CD4-positive, alpha-beta T cell treated with Interleukin-12 subunit alpha and Interleukin-12 subunit beta, for 1 hour (primary cell): ENCODE results near the gene TNNT3.

ENCODE experiments used
- DNase-seq: peaks from one replicate; pipeline ENCODE4 v3.0.0-alpha.2; 2020

TNNT3 gene

DNA sequence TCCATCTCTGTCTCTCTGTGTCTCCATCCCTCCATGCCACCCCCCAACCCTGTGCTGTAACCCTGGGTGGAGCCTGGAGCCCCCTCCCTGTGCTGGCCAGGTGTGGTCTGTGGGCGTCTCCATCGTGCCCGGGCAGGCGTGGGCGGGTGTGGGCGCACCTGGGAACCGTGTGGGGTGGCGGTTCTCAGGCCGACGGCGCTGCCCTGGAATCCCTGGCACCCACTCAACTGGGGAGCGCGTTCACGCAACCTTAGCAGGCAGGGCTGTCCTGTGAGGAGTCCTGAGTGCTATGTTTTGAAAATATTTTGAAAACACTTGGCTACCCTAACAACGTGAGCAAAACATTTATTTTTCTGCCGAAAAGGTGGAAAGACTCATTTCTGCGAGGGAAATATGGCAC lies 4.7 kb downstream of the TNNT3 start:
- no peak for DNase-seq

DNA sequence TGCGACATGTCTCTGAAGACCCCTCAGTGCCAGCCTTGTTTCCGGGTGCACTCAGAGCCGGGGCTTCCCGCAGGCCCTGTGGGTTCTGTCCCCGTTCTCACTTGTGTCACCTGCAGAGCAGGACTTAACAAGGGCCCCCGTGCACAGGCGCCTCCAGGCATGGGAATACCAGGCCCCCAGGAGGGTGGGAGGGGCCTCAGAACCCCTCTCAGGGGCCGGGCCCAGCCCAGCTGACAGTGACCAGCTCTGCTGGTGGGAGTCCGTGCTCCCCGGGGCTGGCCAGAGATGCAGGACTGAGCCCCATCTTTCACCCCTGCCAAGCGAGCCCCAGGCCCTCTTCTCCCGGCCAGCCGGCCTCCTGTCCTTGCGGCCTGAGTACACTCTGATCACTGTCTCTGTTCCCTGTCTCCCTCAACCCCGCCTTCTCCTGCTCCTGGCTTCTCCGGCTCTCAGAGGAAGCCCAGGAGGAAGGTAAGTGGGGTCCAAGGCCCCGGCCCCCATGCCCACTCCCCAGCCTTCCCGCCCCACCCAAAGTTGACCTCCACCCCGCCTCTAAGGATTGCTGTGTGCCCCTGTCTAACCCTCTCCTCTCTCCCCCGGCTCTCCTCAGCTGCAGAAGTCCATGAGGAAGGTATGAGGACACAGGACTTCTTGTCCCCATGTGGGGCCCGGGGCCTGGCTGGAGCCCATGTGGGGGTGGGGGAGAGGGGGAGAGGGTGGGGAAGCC lies 5.3 kb downstream of the TNNT3 start:
- no peak for DNase-seq

DNA sequence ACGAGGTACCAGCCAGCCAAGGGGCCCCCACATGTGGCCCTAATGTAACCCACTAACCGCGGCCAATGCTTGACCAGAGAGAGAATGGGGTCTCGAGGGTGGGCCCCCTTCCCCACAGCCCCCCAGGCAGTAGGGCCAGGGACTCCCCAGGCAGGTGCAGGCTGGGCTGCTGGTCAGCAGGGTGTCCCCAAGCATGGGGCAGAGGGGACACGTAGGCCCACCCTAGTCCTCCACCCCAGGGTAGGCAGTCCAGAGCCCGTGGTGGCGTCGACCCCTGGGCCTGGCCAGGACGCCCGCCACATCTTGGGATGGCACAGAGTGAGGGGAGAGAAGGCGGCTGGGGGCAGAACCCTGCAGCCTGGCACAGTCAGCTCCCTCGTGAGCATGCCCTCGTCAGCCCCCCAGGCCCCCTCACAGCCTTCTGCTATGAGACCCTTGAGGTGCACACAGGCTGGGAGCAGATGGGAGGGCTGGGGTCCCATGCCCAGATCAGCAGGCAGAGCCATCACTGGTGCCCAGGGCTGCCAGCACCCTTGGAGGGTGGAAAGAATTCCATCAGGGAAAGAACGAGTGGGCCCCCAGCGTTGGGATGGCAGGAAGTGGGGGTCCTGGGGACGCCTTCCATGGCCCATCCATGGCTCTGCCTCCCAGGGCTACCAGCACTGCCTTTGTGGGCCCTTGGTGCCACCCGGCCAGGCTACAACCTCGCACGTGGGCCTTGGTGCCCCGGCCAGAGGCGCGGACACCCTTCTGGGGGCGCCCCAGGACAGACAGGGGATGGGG lies 6.1 kb downstream of the TNNT3 start:
- no peak for DNase-seq

DNA sequence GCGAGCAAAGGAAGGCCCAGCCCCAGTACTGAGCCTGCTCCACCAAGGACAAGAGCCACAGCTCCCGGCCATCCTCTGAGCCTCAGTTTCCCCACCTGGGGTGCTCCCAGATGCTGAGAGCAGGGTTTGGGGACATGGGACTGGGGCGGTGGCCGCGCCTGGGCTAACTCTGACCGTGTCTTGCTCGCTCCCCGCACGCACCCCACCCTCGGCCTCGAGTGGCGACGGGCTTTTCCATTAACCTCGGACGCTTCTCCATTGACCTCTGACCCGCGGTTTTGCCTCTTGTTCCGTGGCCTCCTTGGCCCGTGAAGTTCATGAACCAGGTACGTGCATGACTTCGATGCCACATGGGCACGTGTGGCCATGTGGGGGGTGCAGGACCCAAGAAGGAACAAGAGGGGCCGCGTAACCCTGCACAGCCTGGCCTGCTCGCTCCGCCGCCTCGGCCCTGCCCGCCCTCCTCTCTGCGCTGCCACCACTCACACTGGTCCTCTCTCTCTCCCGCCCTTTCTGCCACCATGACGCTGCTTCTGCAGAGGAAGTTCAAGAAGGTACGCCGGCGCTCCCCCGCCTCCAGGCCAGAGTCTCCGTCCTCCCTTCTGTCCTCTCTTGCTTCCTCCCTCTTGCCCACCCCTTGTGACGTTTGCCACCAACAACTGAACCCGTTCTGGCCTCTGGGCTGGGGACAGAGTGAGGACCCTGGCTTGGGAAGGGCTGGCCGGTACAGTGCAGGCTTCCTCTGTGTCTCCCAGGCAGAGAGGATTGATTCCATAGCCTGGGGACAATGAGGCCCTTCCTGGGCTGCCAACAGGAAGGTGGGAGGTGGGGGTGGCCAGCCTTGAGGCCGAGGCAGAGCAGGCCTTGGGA lies 6.9 kb downstream of the TNNT3 start:
- no peak for DNase-seq

DNA sequence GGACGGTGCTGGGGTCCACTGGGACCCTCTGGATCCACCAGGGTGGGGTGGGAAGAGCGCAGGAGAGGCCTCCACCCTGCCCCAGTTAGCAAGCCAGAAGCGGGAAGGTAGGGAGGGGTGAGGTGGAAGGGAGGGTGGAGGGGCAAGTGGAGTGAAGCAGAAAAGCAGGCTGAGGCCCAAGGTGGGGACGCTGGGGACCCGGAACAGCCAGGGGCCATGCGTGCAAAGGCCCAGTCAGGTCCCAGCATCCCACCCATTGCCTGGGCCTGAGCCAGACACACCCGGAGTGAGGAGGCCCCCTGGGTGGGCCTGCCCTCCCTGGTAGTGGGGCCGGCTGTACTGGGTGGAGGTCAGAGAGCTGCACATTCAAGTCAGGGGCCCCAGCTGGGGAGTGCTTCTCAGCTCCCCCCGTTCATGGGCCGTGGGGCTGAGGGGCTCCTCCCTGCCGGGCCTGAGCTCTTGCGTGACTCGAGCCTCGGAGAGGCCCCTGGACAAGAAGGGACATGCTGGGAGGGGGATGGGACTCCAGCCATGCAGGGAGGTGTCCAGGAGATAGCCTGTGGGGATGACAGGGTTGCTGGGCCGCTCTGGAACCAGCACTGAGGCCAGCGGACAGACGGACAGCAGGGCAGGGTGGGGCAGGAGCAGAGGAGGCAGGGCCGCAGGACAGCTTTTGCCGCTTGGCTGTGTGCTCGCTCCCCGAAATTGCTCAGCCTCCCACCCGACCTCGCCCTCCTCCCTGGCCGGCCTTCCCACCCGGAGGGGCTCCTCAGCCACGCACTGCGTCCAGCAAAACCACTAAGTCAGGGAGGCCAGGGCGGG lies 7.7 kb downstream of the TNNT3 start:
- DNase-seq, result no peak

DNA sequence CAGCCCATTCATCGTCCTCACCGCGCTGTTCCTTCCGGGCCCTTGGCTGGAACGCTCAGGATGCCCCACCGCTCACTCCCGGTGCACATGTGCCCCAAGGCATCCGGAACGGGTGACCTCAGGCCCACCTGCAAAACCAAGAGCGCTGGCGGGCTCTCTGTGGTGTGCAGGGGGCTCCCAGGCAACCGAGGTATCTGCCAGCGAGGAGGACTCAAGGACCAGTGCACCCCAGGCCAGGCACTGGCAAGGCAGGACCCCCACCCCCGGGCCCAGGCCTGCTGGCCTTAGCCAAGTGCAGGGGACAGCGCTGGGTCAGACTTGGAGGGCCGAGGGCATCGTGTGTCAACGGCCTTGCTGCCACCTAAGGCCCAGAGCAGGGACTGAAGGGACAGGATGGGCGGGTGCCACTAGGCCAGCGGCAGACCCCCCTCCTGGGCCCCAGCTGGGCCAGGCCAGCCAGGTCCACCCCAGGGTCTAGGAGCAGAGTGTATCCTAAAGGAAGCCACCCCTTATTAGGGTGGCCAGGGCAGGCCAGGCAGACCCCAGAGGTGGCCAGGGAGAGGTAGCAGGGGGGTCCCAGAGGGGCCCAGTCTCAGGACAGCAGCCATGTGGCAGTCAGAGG lies 8.5 kb downstream of the TNNT3 start:
- no peak for DNase-seq

DNA sequence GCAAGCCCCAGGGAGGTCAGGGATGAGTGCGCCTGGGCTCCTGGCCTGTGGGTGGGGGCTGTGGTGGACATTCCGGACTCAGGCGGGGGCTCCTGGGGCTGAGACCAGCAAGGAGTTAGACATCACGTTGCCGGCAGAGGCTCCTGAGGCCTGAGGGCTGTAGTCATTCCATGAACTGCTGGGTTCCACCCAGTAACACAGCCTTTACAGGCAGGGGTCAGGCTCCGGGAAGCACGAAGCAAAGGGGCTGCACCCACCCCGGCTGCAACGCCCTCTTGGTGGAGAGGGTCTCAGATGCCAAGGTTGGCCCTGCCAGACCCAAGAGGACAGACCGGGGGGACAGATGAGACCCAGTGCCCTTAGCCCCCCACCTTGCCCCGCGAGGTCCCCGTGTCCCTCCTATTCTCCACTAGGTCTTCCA lies 9.0 kb downstream of the TNNT3 start:
- DNase-seq, result no peak

DNA sequence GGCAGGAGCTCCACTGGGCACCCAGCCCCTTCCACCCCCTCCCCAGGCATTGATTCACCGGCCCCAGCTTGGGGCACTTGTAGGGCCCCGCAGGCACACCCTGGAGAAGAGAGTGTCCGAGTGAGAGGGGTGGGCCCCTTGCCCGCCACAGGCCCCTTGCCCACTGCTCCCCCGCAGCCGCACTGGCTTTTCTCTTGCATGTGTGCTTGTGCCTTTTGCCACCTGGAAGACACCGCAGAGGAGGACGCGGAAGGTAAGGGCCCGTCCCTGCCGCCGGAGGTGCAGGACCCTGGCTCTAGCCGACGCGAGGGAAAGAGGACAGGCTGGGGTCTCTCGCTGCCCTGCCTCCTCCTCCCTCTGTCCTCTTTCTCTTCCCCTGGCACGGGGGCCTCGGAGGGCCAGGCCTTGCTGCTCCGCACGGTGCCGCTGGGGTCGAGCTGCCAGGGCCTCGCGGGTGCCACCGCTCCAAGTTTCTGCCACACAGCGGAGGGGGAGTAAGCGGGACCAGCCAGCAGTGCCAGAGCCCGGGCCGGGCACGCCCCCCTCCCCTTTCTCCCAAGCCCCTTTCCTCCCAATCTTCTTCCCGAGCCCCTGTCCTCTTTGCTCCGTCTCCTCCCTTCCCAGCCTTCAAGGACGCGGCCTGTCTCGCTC lies 9.5 kb downstream of the TNNT3 start:
- DNase-seq, result no peak

DNA sequence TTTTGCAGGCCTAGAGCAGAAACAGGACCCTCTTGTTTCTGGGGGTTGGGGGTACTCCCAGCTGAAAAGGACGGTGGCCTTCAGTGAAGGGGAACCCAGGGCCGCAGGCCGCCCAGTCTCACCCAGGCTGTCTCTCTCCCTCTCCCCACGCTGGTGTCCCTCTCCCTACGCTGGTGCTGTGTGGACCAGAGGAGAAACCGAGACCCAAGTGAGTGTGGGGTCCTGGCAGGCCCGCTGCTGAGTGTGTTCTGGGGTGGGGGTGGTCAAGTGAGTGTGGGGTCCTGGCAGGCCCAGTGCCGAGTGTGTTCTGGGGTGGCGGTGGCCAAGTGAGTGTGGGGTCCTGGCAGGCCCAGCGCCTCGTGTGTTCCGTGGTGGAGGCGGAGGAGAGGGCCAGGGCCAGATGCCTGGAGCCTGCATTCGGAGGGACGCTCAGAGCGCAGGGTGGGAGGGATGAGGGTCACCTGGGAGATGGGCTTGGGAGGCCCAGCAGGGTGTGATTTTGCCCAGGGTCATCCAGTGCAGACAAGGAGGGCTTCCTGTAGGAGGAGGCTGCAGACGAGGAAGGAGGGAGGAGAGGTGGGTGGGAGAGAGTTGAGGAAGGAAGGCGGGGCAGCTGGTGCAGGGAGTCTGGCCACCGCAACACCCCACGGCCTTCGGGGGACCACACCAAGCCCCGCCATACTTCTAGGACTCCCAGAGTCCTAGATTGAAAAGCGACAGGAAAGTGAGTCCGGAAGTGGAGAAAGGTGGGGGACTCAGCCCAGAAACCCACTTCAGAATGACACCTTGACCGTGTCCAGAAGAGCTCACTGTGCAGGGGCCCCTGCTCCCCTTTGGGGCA lies 10.3 kb downstream of the TNNT3 start:
- DNase-seq, result no peak

DNA sequence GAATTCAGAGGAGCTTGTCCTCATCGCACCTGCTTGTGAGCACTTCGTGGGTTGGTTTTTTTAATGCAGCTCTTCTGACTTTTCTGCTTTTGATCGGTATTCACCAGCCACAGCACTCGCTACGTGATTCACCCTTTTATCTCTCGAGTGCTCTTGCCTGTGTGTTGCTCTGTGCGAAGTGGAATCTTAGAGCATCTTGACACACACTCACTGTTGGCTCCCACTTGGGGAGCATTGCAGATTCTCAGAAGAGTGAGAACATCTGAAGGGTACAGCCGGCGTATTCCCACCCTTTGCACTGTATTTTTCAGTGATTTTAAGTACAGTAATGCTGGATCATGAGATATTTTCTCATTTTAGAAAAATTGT lies 10.9 kb downstream of the TNNT3 start:
- DNase-seq, result no peak

DNA sequence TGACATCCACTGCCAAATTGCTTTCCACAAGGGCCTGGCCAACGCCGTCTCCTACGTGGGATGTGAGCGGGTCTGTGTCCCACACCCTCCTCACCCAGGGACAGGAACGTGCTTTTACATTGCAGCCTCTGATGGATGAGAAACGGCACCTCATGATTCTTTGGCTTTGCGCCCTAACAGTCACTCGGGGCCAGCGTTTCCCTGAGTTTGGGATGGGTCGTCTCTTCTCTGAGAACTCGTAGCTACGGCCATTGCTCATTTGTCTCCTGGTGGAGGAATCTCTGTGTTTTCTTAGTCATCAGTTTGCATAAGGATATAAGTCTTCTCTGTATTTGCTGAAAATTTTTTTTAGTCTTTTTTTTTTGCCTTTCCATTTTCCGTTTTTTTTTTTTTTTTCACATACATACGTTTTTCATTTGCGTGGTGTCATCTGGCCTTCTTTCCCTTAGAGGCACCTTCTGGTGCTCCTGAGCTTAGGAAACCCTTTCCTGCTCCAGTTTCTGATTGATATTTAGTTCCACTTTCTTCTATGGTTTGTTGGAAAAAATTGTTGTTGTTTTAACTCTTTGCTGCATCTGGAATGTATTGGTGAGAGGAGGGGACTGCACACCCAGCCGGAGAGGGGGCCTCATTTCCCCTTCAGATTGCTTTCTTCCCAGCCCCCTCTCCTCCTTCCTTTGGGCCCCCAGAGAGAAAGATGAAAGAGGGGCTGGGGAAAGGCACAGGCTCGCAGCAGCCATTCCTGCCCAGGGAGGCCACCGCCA lies 12.0 kb downstream of the TNNT3 start:
- DNase-seq, result no peak

DNA sequence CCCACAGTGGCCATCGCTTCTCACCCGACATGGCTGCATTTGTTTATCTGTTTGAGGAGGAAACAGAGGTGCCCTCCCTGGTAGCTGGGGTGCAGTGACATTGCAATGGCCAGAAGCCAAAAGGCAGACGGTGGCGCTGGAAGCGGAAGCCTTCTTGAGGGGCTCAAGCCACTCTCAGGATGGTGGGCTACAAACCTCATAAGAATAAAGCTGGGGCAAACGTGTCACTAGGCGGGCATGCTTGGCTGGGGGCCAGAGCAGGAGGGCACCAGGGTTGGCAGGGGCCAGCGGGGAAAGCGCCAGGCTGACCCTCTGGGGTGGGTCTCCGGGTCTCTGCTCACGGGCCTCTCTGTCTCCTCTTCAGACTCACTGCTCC lies 12.6 kb downstream of the TNNT3 start:
- no peak for DNase-seq

DNA sequence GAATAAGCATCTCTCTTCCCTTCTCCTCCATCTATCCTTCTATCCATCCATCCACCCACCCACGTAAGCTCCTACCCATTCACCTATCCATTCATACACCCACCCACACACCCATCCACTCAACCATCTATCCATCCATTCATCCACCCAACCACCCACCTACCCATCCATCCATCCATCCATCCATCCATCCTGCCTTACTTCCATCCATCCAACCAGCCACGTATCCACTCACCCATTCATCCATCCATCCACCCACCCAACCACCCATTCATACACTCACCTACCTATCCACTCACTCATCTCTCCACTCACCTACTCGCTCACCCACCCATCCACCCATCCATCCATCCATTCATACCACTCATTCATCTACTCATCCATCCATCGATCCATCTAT lies 13.2 kb downstream of the TNNT3 start:
- no peak for DNase-seq

DNA sequence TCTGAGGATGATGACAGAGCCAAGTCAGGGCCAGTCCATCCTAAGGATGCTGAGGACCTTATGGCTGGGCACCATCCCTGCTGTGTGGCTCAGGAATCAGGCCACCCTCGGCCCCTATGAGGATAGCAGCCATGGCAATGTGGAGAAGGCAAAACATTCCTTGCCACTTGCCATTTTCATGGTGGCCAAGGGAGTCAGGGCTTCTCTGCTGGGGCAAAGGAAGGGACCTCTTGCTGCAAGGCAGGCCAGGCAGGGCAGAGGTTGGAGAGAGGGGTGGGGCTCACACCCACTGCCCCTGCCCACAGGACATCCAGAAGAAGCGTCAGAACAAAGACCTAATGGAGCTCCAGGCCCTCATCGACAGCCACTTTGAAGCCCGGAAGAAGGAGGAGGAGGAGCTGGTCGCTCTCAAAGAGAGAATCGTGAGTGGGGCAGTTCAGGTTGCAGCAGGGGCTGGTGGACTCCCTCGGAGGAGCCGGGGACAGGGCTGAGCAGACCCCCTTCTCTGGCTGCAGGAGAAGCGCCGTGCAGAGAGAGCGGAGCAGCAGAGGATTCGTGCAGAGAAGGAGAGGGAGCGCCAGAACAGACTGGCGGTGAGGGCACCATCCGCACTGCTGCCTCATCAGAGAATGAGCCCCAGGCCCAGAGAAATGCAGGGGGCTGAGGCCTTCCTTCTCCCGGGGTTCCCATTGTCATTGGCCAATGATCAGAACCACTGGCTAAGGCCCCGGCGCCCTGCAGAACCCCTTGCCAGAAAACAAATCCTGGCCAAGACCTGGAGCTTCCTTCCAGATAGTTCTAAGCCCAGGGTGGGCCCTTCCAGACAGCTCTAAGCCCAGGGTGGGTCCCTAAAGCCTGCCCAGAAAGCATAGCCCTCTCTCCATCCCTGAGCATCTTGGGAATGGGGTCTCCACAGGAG lies 14.2 kb downstream of the TNNT3 start:
- DNase-seq, result no peak

DNA sequence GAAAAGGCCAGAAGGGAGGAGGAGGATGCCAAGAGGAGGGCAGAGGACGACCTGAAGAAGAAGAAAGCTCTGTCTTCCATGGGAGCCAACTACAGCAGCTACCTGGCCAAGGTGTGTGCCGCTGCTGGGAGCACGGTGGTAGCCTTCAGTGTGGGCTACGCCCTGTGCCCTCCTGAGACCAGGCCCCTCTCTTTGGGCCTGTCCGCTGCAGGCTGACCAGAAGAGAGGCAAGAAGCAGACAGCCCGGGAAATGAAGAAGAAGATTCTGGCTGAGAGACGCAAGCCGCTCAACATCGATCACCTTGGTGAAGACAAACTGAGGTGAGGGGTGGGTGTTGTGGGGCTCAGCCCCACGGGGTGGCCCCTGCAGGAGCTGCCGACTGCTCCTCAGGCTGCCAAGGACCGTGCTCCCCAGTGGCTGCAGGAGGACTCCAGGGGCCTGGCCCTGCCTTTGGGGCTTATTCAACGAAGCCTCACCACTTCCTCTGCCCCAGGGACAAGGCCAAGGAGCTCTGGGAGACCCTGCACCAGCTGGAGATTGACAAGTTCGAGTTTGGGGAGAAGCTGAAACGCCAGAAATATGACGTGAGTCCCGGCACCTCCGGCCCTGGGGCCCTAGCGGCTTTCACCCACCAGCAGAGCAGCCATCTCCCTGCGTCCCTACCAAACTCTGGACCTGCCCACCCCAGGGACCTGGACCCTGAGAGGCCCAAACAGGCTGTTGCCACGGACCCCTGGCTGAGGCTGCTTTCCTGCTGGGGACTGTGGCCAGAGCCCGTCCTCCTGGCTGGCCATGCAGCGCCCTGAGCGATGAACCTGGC lies 15.0 kb downstream of the TNNT3 start:
- no peak for DNase-seq

DNA sequence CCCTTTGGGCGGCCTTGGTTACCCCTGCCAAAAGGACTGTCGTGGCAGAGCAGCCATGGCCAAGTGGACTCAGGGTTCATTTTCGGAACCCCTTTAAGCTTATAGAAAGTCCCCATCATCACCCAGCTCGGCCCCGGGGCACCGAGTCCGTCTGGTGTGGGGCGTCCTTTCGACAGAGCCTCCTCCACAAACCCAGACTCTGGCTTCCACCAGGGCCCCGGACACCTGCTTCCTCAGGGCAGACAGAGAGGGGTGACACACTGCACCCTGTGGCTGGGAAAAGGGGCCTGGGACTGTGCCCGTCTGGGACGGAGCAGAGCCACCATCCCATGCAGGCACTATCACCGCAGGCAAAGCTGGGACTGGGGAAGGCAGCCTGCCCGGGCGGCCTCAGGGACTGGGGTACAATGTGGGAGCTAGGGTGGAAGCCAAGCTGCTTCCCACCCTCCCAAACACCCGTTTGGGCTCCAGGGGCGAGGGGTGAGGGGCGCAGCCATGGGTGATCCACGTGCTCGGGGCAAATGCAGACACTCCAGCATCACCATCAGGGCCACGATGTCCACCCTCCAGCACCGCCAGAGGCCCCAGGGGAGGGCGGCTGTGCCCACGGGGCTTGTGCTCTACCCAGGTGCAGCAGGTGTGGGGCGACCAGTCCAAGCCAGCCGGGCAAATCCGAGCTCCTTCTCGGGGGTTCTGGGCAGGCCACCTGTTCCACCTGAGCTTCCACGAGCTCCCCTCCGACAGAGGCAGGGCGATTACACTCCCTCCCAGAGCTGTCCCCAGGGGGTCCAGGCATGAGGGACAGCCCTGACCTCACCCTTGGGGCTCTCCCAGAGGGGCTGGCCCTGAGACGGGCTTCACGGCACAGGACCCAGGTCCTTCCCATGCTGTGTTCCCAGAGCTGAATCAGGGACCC lies 15.9 kb downstream of the TNNT3 start:
- DNase-seq, result no peak
